ENCODE data around the gene FOXI3. TPM values are rescaled to one million over a fixed set of nuclear protein-coding genes. Genes with fewer than 3 reads are reported as not detected.
"Not testable (repeated sequence)": the region's sequence is repeated elsewhere in the genome, so short reads cannot be mapped to it uniquely, and the experiment has no call there.

Gene FOXI3
- total RNA-seq, 1 experiment from 2014 or later = 0.11 TPM

GRCh38 chr2:88429929-88430328 lies 22.6 kb downstream of the FOXI3 start:
- ChIA-PET POLR2A (ENCODE audit: low non-redundant PET) (no interaction called here), CTCF (no interaction called here)
- no peaks in the 10 kb centered on the region for H3K9me3 ChIP-seq (ENCODE audit: low read depth, low read length, poor library complexity, severe bottlenecking)
- no peak overlapping the region for H3K27ac ChIP-seq (ENCODE audit: low read depth, low read length, poor library complexity, severe bottlenecking)
- H3K4me3 ChIP-seq (ENCODE audit: low read depth, low read length, poor library complexity, severe bottlenecking) = no peak overlapping the region
- BruUV-seq (replicated peaks) = no TSS peak
- DNase-seq (ENCODE audit: low spot score) = no peak
- intact Hi-C loops (cut with micrococcal nuclease; ENCODE audit: unreplicated experiment) = no loop called here
- H3K4me1 ChIP-seq (ENCODE audit: insufficient read depth, low read length, poor library complexity, severe bottlenecking) = no peaks in the 10 kb centered on the region
- H3K27me3 ChIP-seq (replicated peaks; ENCODE audit: insufficient read depth, low read depth, low read length, poor library complexity) = no peaks in the 10 kb centered on the region
- no peaks in the 10 kb centered on the region for H3K36me3 ChIP-seq (ENCODE audit: insufficient read depth, low read length, poor library complexity, severe bottlenecking)
- TF ChIP-seq CTCF (conservative IDR thresholded peaks at IDR 0.05; ENCODE audit: low read depth, low read length) = no peak

- ChIA-PET POLR2A (ENCODE audit: low non-redundant PET) (no interaction called here), CTCF (no interaction called here)
- H3K4me1 ChIP-seq (ENCODE audit: insufficient read depth, low read length, poor library complexity, severe bottlenecking) = no peaks in the 10 kb centered on the region
- no peaks in the 10 kb centered on the region for H3K9me3 ChIP-seq (ENCODE audit: low read depth, low read length, poor library complexity, severe bottlenecking)
- TF ChIP-seq CTCF (conservative IDR thresholded peaks at IDR 0.05; ENCODE audit: low read depth, low read length) = no peak
- TF ChIP-seq EZH2 (IDR thresholded peaks at IDR 0.05; ENCODE audit: borderline replicate concordance, low read depth, low read length, poor library complexity, severe bottlenecking) = no peak
- no TSS peak for BruUV-seq (replicated peaks)
- H3K27ac ChIP-seq (ENCODE audit: low read depth, low read length, poor library complexity, severe bottlenecking) = no peak overlapping the region
- no peak overlapping the region for H3K4me3 ChIP-seq (ENCODE audit: low read depth, low read length, poor library complexity, severe bottlenecking)
- DNase-seq (ENCODE audit: low spot score) = no peak
- H3K36me3 ChIP-seq (ENCODE audit: insufficient read depth, low read length, poor library complexity, severe bottlenecking) = no peaks in the 10 kb centered on the region
- intact Hi-C loops (cut with micrococcal nuclease; ENCODE audit: unreplicated experiment) = no loop called here
- H3K27me3 ChIP-seq (replicated peaks; ENCODE audit: insufficient read depth, low read depth, low read length, poor library complexity) = peaks cover 5% of the 10 kb centered on the region
Measured at GRCh38 chr2:88423733-88424132, 28.8 kb downstream of the FOXI3 start.

GRCh38 chr2:88419051-88419450 lies 33.4 kb downstream of the FOXI3 start:
- H3K4me1 ChIP-seq (ENCODE audit: insufficient read depth, low read length, poor library complexity, severe bottlenecking); H3K36me3 ChIP-seq (ENCODE audit: insufficient read depth, low read length, poor library complexity, severe bottlenecking); H3K27ac ChIP-seq (ENCODE audit: low read depth, low read length, poor library complexity, severe bottlenecking); DNase-seq (ENCODE audit: low spot score); BruUV-seq (replicated peaks); POLR2A ChIA-PET (ENCODE audit: low non-redundant PET); intact Hi-C loops (cut with micrococcal nuclease; ENCODE audit: unreplicated experiment); H3K4me3 ChIP-seq (ENCODE audit: low read depth, low read length, poor library complexity, severe bottlenecking); H3K9me3 ChIP-seq (ENCODE audit: low read depth, low read length, poor library complexity, severe bottlenecking); CTCF ChIA-PET: not testable (repeated sequence)
- H3K27me3 ChIP-seq (replicated peaks; ENCODE audit: insufficient read depth, low read depth, low read length, poor library complexity) = peaks cover 12% of the 10 kb centered on the region

GRCh38 chr2:88416016-88416663 lies 36.4 kb downstream of the FOXI3 start:
- no peaks in the 10 kb centered on the region for H3K36me3 ChIP-seq (ENCODE audit: insufficient read depth, low read length, poor library complexity, severe bottlenecking)
- no peak overlapping the region for H3K27ac ChIP-seq (ENCODE audit: low read depth, low read length, poor library complexity, severe bottlenecking)
- no peak for DNase-seq (ENCODE audit: low spot score)
- no peak for TF ChIP-seq CTCF (conservative IDR thresholded peaks at IDR 0.05; ENCODE audit: low read depth, low read length)
- no peak for TF ChIP-seq EZH2 (IDR thresholded peaks at IDR 0.05; ENCODE audit: borderline replicate concordance, low read depth, low read length, poor library complexity, severe bottlenecking)
- H3K4me1 ChIP-seq (ENCODE audit: insufficient read depth, low read length, poor library complexity, severe bottlenecking) = no peaks in the 10 kb centered on the region
- peaks cover 20% of the 10 kb centered on the region for H3K27me3 ChIP-seq (replicated peaks; ENCODE audit: insufficient read depth, low read depth, low read length, poor library complexity)
- BruUV-seq (replicated peaks) = no TSS peak
- intact Hi-C loops (cut with micrococcal nuclease; ENCODE audit: unreplicated experiment) = no loop called here
- POLR2A ChIA-PET (ENCODE audit: low non-redundant PET) = no interaction called here
- CTCF ChIA-PET = no interaction called here
- H3K4me3 ChIP-seq (ENCODE audit: low read depth, low read length, poor library complexity, severe bottlenecking) = no peak overlapping the region
- no peaks in the 10 kb centered on the region for H3K9me3 ChIP-seq (ENCODE audit: low read depth, low read length, poor library complexity, severe bottlenecking)

- H3K27ac ChIP-seq (ENCODE audit: low read depth, low read length, poor library complexity, severe bottlenecking); CTCF ChIA-PET; BruUV-seq (replicated peaks): not testable (repeated sequence)
Measured at GRCh38 chr2:88408870-88409269, 43.6 kb downstream of the FOXI3 start.

More at GRCh38 chr2:88408870-88409269, 43.6 kb downstream of the FOXI3 start:
- H3K36me3 ChIP-seq (ENCODE audit: insufficient read depth, low read length, poor library complexity, severe bottlenecking); H3K4me1 ChIP-seq (ENCODE audit: insufficient read depth, low read length, poor library complexity, severe bottlenecking); H3K4me3 ChIP-seq (ENCODE audit: low read depth, low read length, poor library complexity, severe bottlenecking); intact Hi-C loops (cut with micrococcal nuclease; ENCODE audit: unreplicated experiment); H3K27me3 ChIP-seq (replicated peaks; ENCODE audit: insufficient read depth, low read depth, low read length, poor library complexity); H3K9me3 ChIP-seq (ENCODE audit: low read depth, low read length, poor library complexity, severe bottlenecking); DNase-seq (ENCODE audit: low spot score); POLR2A ChIA-PET (ENCODE audit: low non-redundant PET): not testable (repeated sequence)

All from A673 (cell line).